Esophagus squamous epithelium (tissue), 5 donors: ENCODE results near the gene C4BPB. TPM values are rescaled to one million over a fixed set of nuclear protein-coding genes. Genes with fewer than 3 reads are reported as not detected.

ENCODE experiments used
- DNase-seq: peaks from one replicate; lab custom pipeline; 2025; lab: John Stamatoyannopoulos, UW
- H3K27ac ChIP-seq, 4 donors: fragments of 200-600 bp; sonication (generic); one replicate each; pipeline ENCODE4 v1.5.1; 2016 to 2019; ENCODE audit warnings: mild to moderate bottlenecking in 1 of 4
- H3K27me3 ChIP-seq, 4 donors: fragments of 200-600 bp; sonication (generic); 1 replicate in 3 of 4; 2 replicates in 1 of 4; pipeline versions ENCODE4 v1.5.1 to v1.6.0; 2017 to 2021; ENCODE audit warnings: antibody characterized with exemption in 1 of 4
- H3K36me3 ChIP-seq, 3 donors: fragments of 200-600 bp; sonication (generic); one replicate each; pipeline ENCODE4 v1.5.1; 2016 to 2019
- H3K4me1 ChIP-seq, 3 donors: fragments of 200-600 bp; sonication (generic); one replicate each; pipeline ENCODE4 v1.5.1; 2017 to 2019
- H3K4me3 ChIP-seq, 4 donors: fragments of 200-600 bp; sonication (generic); 1 replicate in 3 of 4; 2 replicates in 1 of 4; pipeline ENCODE4 v1.5.1; 2016 to 2019; ENCODE audit warnings: mild to moderate bottlenecking in 2 of 4, moderate library complexity in 1 of 4
- H3K9me3 ChIP-seq, 3 donors: fragments of 200-600 bp; sonication (generic); one replicate each; pipeline ENCODE4 v1.5.1; 2016 to 2019
- CTCF ChIP-seq, 6 experiments: fragments of 450-650 bp in 4 of 6; fragments of 200-600 bp in 2 of 6; sonication (generic) in 2 of 6; IDR thresholded peaks; one replicate each; pipeline ENCODE4 v1.5.1; 2016 to 2019; ENCODE audit warnings: antibody characterized with exemption in 6 of 6, mild to moderate bottlenecking in 4 of 6, moderate library complexity in 4 of 6
- POLR2A ChIP-seq, 4 donors: fragments of 450-650 bp; IDR thresholded peaks; one replicate each; pipeline ENCODE4 v1.6.1; 2017; ENCODE audit warnings: antibody characterized with exemption in 4 of 4, mild to moderate bottlenecking in 4 of 4, moderate library complexity in 3 of 4
- WGBS, 2 donors: methylation state at CpG; one replicate each; pipeline ENCODE4 v1.1.5; 2018; 5-methylcytosine and 5-hydroxymethylcytosine counted together
- intact Hi-C: fragments of 100-400 bp; cut with DNase I; formaldehyde crosslinking; loops from one replicate; pipeline ENCODE4 v1.15.0; 2022
- total RNA-seq, 4 donors: library from RNA; depleted of rRNA; stranded (reverse); fragments of >200 nt; gene quantifications; one replicate each; pipeline ENCODE4 v1.1.0, GENCODE V29; 2016
- donor health status: DM: yes; HTN: yes; CAD: no.

Gene C4BPB
- total RNA-seq, 4 donors from 2014 or later = 0.38 TPM; not detected in 3

GRCh38 chr1:207047505-207047904 lies 41.2 kb upstream of the C4BPB start:
- no peak overlapping the region for H3K4me3 ChIP-seq
- H3K9me3 ChIP-seq = no peaks in the 10 kb centered on the region
- no peaks in the 10 kb centered on the region for H3K27me3 ChIP-seq
- no peak for TF ChIP-seq POLR2A (IDR thresholded peaks at IDR 0.05)
- TF ChIP-seq CTCF (IDR thresholded peaks at IDR 0.05) = no peak
- WGBS, 2 donors = 75 to 96% methylated on average over 1 of the region's 1 CpG
- H3K4me1 ChIP-seq = peaks cover 14 to 74% (median 35%) of the 10 kb centered on the region in 3 donors
- intact Hi-C loops = no loop called here
- H3K36me3 ChIP-seq = peaks cover 0 to 31% (median 6%) of the 10 kb centered on the region in 3 donors
- DNase-seq = no peak
- H3K27ac ChIP-seq = peak overlapping the region in 1 of 4 donors; percentile 12

GRCh38 chr1:207048041-207048440 lies 40.6 kb upstream of the C4BPB start:
- Histone ChIP-seq H3K9me3 (no peaks in the 10 kb centered on the region), H3K4me3 (no peak overlapping the region), H3K4me1 (peaks cover 14 to 77% (median 36%) of the 10 kb centered on the region in 3 donors), H3K36me3 (peaks cover 0 to 31% (median 6%) of the 10 kb centered on the region in 3 donors), H3K27me3 (no peaks in the 10 kb centered on the region), H3K27ac (no peak overlapping the region)
- no peak for DNase-seq
- TF ChIP-seq CTCF (IDR thresholded peaks at IDR 0.05) = no peak
- TF ChIP-seq POLR2A (IDR thresholded peaks at IDR 0.05) = no peak
- intact Hi-C loops = no loop called here
- 79 to 80% methylated on average over 6 of the region's 6 CpGs for WGBS, 2 donors

- DNase-seq = no peak
- intact Hi-C loops = no loop called here
- Histone ChIP-seq H3K27me3 (no peaks in the 10 kb centered on the region), H3K4me3 (peak overlapping the region in 3 of 4 donors; percentile 86 to 97 (median 92)), H3K27ac (peak overlapping the region in 2 of 4 donors; percentile 96 to 99), H3K36me3 (peaks cover 0 to 31% (median 6%) of the 10 kb centered on the region in 3 donors), H3K9me3 (no peaks in the 10 kb centered on the region), H3K4me1 (peaks cover 14 to 85% (median 36%) of the 10 kb centered on the region in 3 donors)
- TF ChIP-seq POLR2A (IDR thresholded peaks at IDR 0.05) = no peak
- TF ChIP-seq CTCF (IDR thresholded peaks at IDR 0.05) = no peak
- WGBS, 2 donors = 77 to 83% methylated on average over 4 of the region's 4 CpGs
Observed at GRCh38 chr1:207049054-207049453, 39.6 kb upstream of the C4BPB start.

- WGBS, 2 donors = 36 to 45% methylated on average over 8 of the region's 8 CpGs
- Histone ChIP-seq H3K27ac (peak overlapping the region; percentile 95 to 99 (median 96)), H3K4me3 (peak overlapping the region; percentile 86 to 97 (median 90)), H3K36me3 (peaks cover 0 to 31% (median 6%) of the 10 kb centered on the region in 3 donors), H3K4me1 (peaks cover 14 to 85% (median 36%) of the 10 kb centered on the region in 3 donors), H3K27me3 (no peaks in the 10 kb centered on the region), H3K9me3 (no peaks in the 10 kb centered on the region)
- intact Hi-C loops = no loop called here
- DNase-seq = no peak
- no peak for TF ChIP-seq POLR2A (IDR thresholded peaks at IDR 0.05)
- no peak for TF ChIP-seq CTCF (IDR thresholded peaks at IDR 0.05)
Observed at GRCh38 chr1:207049514-207049913, 39.1 kb upstream of the C4BPB start.

- no peaks in the 10 kb centered on the region for H3K9me3 ChIP-seq
- peak overlapping the region; percentile 95 to 99 (median 96) for H3K27ac ChIP-seq
- TF ChIP-seq POLR2A (IDR thresholded peaks at IDR 0.05) (no peak), CTCF (IDR thresholded peaks at IDR 0.05) (peak; percentile 64 to 88 (median 82))
- intact Hi-C loops = no loop called here
- 0 to 1% methylated on average over 6 of the region's 6 CpGs for WGBS, 2 donors
- peak overlapping the region; percentile 86 to 97 (median 90) for H3K4me3 ChIP-seq
- peaks cover 0 to 31% (median 6%) of the 10 kb centered on the region in 3 donors for H3K36me3 ChIP-seq
- peaks cover 14 to 85% (median 36%) of the 10 kb centered on the region in 3 donors for H3K4me1 ChIP-seq
- no peak for DNase-seq
- H3K27me3 ChIP-seq = no peaks in the 10 kb centered on the region
Observed at GRCh38 chr1:207049974-207050391, 38.7 kb upstream of the C4BPB start.
